OCI-LY7 (cell line): Measurements from ENCODE around the gene CINP. TPM values are rescaled to one million over a fixed set of nuclear protein-coding genes. Genes with fewer than 3 reads are reported as not detected.

Experiments
- BruUV-seq: library from RNA; stranded (reverse); fragments of 400-500 nt; replicated peaks from 2 replicates; lab custom pipeline; 2021; lab: Mats Ljungman, UMichigan
- CTCF ChIA-PET: fragments of 300-600 bp; sonication (Branson Sonifier 250); formaldehyde crosslinking; loops from one replicate; lab custom pipeline; 2022; ENCODE audit warnings: antibody characterized with exemption; ENCODE audit not compliant: unreplicated experiment; lab: Charles Lee
- POLR2A ChIA-PET: fragments of 300-600 bp; sonication (Branson Sonifier 250); formaldehyde crosslinking; loops from one replicate; lab custom pipeline; 2022; ENCODE audit warnings: antibody characterized with exemption; lab: Charles Lee
- DNase-seq: peaks from one replicate; pipeline ENCODE4 v3.0.0-alpha.2; 2015; ENCODE audit warnings: low spot score
- H2AFZ ChIP-seq: fragments of 200-600 bp; sonication (generic), shearing (Covaris generic); 2 replicates; pipeline ENCODE4 v1.6.1; 2014; ENCODE audit warnings: mild to moderate bottlenecking, antibody characterized with exemption, low read length, moderate library complexity
- H3K27ac ChIP-seq: fragments of 200-600 bp; sonication (generic); 2 replicates; pipeline ENCODE4 v1.5.1; 2014; ENCODE audit warnings: mixed run types, low read depth, mild to moderate bottlenecking, moderate library complexity, low read length, inconsistent platforms; ENCODE audit not compliant: poor library complexity, severe bottlenecking
- H3K36me3 ChIP-seq: fragments of 200-600 bp; sonication (generic); 2 replicates; pipeline ENCODE4 v1.6.1; 2014; ENCODE audit warnings: mild to moderate bottlenecking, antibody characterized with exemption, low read length, moderate library complexity, mixed read lengths; ENCODE audit not compliant: insufficient read depth
- H3K4me1 ChIP-seq: fragments of 200-600 bp; sonication (generic); 2 replicates; pipeline ENCODE4 v1.5.1; 2014; ENCODE audit warnings: mild to moderate bottlenecking, low read length; ENCODE audit not compliant: insufficient read depth, poor library complexity, severe bottlenecking
- H3K4me2 ChIP-seq: fragments of 200-600 bp; sonication (generic); 2 replicates; pipeline ENCODE4 v1.6.1; 2014; ENCODE audit warnings: mild to moderate bottlenecking, low read length
- H3K4me3 ChIP-seq: fragments of 200-600 bp; sonication (generic); 2 replicates; pipeline ENCODE4 v1.5.1; 2014; ENCODE audit warnings: mild to moderate bottlenecking, low read depth, low read length; ENCODE audit not compliant: poor library complexity, severe bottlenecking
- H3K79me2 ChIP-seq: fragments of 200-600 bp; sonication (generic); 2 replicates; pipeline ENCODE4 v1.6.1; 2016; ENCODE audit warnings: low read depth, mild to moderate bottlenecking, low read length, moderate library complexity, mixed read lengths; ENCODE audit not compliant: insufficient read depth
- H3K9me2 ChIP-seq: fragments of 200-600 bp; sonication (generic); 2 replicates; pipeline ENCODE4 v1.6.1; 2016; ENCODE audit warnings: mild to moderate bottlenecking, low read length, mixed read lengths; ENCODE audit not compliant: insufficient read depth
- H3K9me3 ChIP-seq: fragments of 200-600 bp; sonication (generic); 2 replicates; pipeline ENCODE4 v1.6.1; 2014; ENCODE audit warnings: mild to moderate bottlenecking, mixed run types, low read length, mixed read lengths
- H4K20me1 ChIP-seq: fragments of 200-600 bp; sonication (generic); 2 replicates; pipeline ENCODE4 v1.6.1; 2014; ENCODE audit warnings: mild to moderate bottlenecking, antibody characterized with exemption, low read length, moderate library complexity, mixed read lengths; ENCODE audit not compliant: insufficient read depth
- CTCF ChIP-seq: fragments of 200-600 bp; sonication (generic); conservative IDR thresholded peaks from 2 replicates; pipeline ENCODE4 v1.5.1; 2014; ENCODE audit warnings: mild to moderate bottlenecking, antibody characterized with exemption, low read length, moderate library complexity, mixed read lengths
- EZH2phosphoT487 ChIP-seq: fragments of 200-600 bp; sonication (generic); IDR thresholded peaks from 2 replicates; pipeline ENCODE4 v1.6.1; 2018; ENCODE audit warnings: low read depth, borderline replicate concordance, mild to moderate bottlenecking, mixed run types, antibody characterized with exemption, low read length, moderate library complexity, mixed read lengths
- intact Hi-C: fragments of 100-400 bp; cut with micrococcal nuclease; formaldehyde crosslinking; loops from one replicate; pipeline ENCODE4 v1.10.0; 2022; ENCODE audit not compliant: unreplicated experiment
- total RNA-seq, 2 experiments: library from RNA; depleted of rRNA in 1 of 2; stranded (reverse); fragments of >200 nt in 1 of 2; shearing (Covaris generic) in 1 of 2; gene quantifications; 2 replicates each; pipeline ENCODE4 v1.2.3, GENCODE V29; 2014 to 2022

CINP gene
- total RNA-seq, 2 experiments from 2014 or later = 28.2 to 29.8 TPM

- Histone ChIP-seq H4K20me1 (no peaks in the 10 kb centered on the region), H3K9me2 (no peaks in the 10 kb centered on the region), H3K4me1 (peaks cover 7% of the 10 kb centered on the region), H3K4me2 (no peak overlapping the region), H3K4me3 (no peak overlapping the region), H3K27ac (no peak overlapping the region), H3K9me3 (no peaks in the 10 kb centered on the region), H3K36me3 (peaks cover 9% of the 10 kb centered on the region), H3K79me2 (no peaks in the 10 kb centered on the region), H2AFZ (no peak overlapping the region)
- ChIA-PET CTCF (interaction anchor here (0.6 kb wide), 1 partner anchor 1561 kb away, joined by 3 read pairs; no protein-coding TSS in a partner anchor), POLR2A (interaction anchor here (0.5 kb wide), 1 partner anchor 337 kb away, joined by 3 read pairs; no protein-coding TSS in a partner anchor)
- BruUV-seq = no TSS peak
- intact Hi-C loops = no loop called here
- no peak for DNase-seq
- TF ChIP-seq CTCF (no peak), EZH2phosphoT487 (no peak)
These were observed 12.4 kb upstream of the CINP start for GRCh38 chr14:102375119-102375518.

GRCh38 chr14:102374264-102374663 lies 11.6 kb upstream of the CINP start:
- no peak overlapping the region for H3K4me2 ChIP-seq
- CTCF ChIA-PET = no interaction called here
- BruUV-seq = no TSS peak

More at GRCh38 chr14:102374264-102374663, 11.6 kb upstream of the CINP start:
- Histone ChIP-seq H2AFZ (no peak overlapping the region), H3K79me2 (no peaks in the 10 kb centered on the region), H3K4me3 (no peak overlapping the region), H3K27ac (no peak overlapping the region), H3K36me3 (peaks cover 8% of the 10 kb centered on the region), H3K4me1 (peaks cover 16% of the 10 kb centered on the region), H3K9me3 (no peaks in the 10 kb centered on the region), H4K20me1 (no peaks in the 10 kb centered on the region), H3K9me2 (no peaks in the 10 kb centered on the region)
- intact Hi-C loops = no loop called here
- POLR2A ChIA-PET = no interaction called here
- DNase-seq = no peak
- no peak for TF ChIP-seq CTCF
- no peak for TF ChIP-seq EZH2phosphoT487
